Hepatocyte (in vitro differentiated cells): Measurements from ENCODE around the gene RGS13. TPM values are rescaled to one million over a fixed set of nuclear protein-coding genes. Genes with fewer than 3 reads are reported as not detected.

ENCODE experiments used
- DNase-seq: peaks from one replicate; pipeline ENCODE4 v3.0.0-alpha.2; 2016; ENCODE audit warnings: low spot score
- H2AFZ ChIP-seq: fragments of 200-600 bp; sonication (generic); 2 replicates; pipeline ENCODE4 v1.6.0; 2016; ENCODE audit warnings: antibody characterized with exemption, mild to moderate bottlenecking
- H3K27ac ChIP-seq: fragments of 200-600 bp; sonication (generic); 2 replicates; pipeline ENCODE4 v1.5.1; 2016; ENCODE audit warnings: mild to moderate bottlenecking
- H3K27me3 ChIP-seq: fragments of 200-600 bp; sonication (generic); 2 replicates; pipeline ENCODE4 v1.6.1; 2016
- H3K36me3 ChIP-seq: fragments of 200-600 bp; sonication (generic); replicated peaks from 2 replicates; pipeline ENCODE4 v1.5.1; 2016; ENCODE audit warnings: low read depth; ENCODE audit not compliant: insufficient read depth
- H3K4me1 ChIP-seq: fragments of 200-600 bp; sonication (generic); 2 replicates; pipeline ENCODE4 v1.5.1; 2016; ENCODE audit warnings: mild to moderate bottlenecking, moderate library complexity; ENCODE audit not compliant: insufficient read depth
- H3K4me2 ChIP-seq: fragments of 200-600 bp; sonication (generic); 2 replicates; pipeline ENCODE4 v1.6.0; 2016
- H3K4me3 ChIP-seq: fragments of 200-600 bp; sonication (generic); 2 replicates; pipeline ENCODE4 v1.5.1; 2016; ENCODE audit warnings: mild to moderate bottlenecking
- H3K79me2 ChIP-seq: fragments of 200-600 bp; sonication (generic); 2 replicates; pipeline ENCODE4 v1.6.0; 2017; ENCODE audit warnings: mild to moderate bottlenecking
- H3K9me2 ChIP-seq: fragments of 200-600 bp; sonication (generic); replicated peaks from 2 replicates; pipeline ENCODE4 v1.6.0; 2017; ENCODE audit warnings: mild to moderate bottlenecking; ENCODE audit not compliant: insufficient read depth
- H3K9me3 ChIP-seq: fragments of 200-600 bp; sonication (generic); 2 replicates; pipeline ENCODE4 v1.5.1; 2016; ENCODE audit warnings: low read depth, mild to moderate bottlenecking
- H4K20me1 ChIP-seq: fragments of 200-600 bp; sonication (generic); 2 replicates; pipeline ENCODE4 v1.6.0; 2016; ENCODE audit warnings: mild to moderate bottlenecking; ENCODE audit not compliant: insufficient read depth, poor library complexity, severe bottlenecking
- CTCF ChIP-seq: fragments of 200-600 bp; sonication (generic); IDR thresholded peaks from 2 replicates; pipeline ENCODE4 v1.5.1; 2016; ENCODE audit warnings: antibody characterized with exemption, mild to moderate bottlenecking; ENCODE audit not compliant: poor library complexity
- EZH2 ChIP-seq: fragments of 200-600 bp; sonication (generic); IDR thresholded peaks from 2 replicates; pipeline ENCODE4 v1.6.1; 2016; ENCODE audit warnings: antibody characterized with exemption, mild to moderate bottlenecking, borderline replicate concordance
- EZH2phosphoT487 ChIP-seq: fragments of 200-600 bp; sonication (generic); IDR thresholded peaks from one replicate; pipeline ENCODE4 v1.6.1; 2018; ENCODE audit warnings: antibody characterized with exemption, mild to moderate bottlenecking, low read depth, moderate library complexity; ENCODE audit not compliant: unreplicated experiment, severe bottlenecking
- WGBS: methylation state at CpG from one replicate; pipeline ENCODE4 v1.1.6; 2016; ENCODE audit warnings: low lambda C conversion rate; ENCODE audit errors: missing lambda C conversion rate; 5-methylcytosine and 5-hydroxymethylcytosine counted together
- polyA plus RNA-seq: library from polyadenylated mRNA; unstranded; fragments of >200 nt; fragmentation: Nextera tagmentation; extraction: Ambion mirVana; gene quantifications from 2 replicates; pipeline ENCODE4 v1.2.1, GENCODE V29; 2016
- total RNA-seq: library from RNA; depleted of rRNA; stranded (reverse); fragments of >200 nt; gene quantifications from 2 replicates; pipeline ENCODE4 v1.2.3, GENCODE V29; 2014

The RGS13 gene
- total and polyA plus RNA-seq, 2 experiments from 2014 or later: 1.1 to 3.3 TPM

- Histone ChIP-seq H3K4me3 (no peak overlapping the region), H3K4me1 (no peaks in the 10 kb centered on the region), H3K4me2 (no peak overlapping the region), H4K20me1 (no peaks in the 10 kb centered on the region), H3K27ac (no peak overlapping the region), H3K79me2 (no peaks in the 10 kb centered on the region), H2AFZ (no peak overlapping the region), H3K36me3 (no peaks in the 10 kb centered on the region), H3K9me2 (no peaks in the 10 kb centered on the region), H3K27me3 (no peaks in the 10 kb centered on the region), H3K9me3 (no peaks in the 10 kb centered on the region)
- TF ChIP-seq EZH2 (no peak), EZH2phosphoT487 (no peak), CTCF (no peak)
- no peak for DNase-seq
- 82% methylated on average over 1 of the region's 1 CpG for WGBS
Measured at GRCh38 chr1:192658255-192658654, 22.3 kb downstream of the RGS13 start.

- Histone ChIP-seq H3K4me1 (no peaks in the 10 kb centered on the region), H3K9me2 (no peaks in the 10 kb centered on the region), H3K36me3 (no peaks in the 10 kb centered on the region), H2AFZ (no peak overlapping the region), H3K4me3 (no peak overlapping the region), H3K79me2 (no peaks in the 10 kb centered on the region), H3K9me3 (no peaks in the 10 kb centered on the region), H3K27ac (no peak overlapping the region), H3K4me2 (no peak overlapping the region), H3K27me3 (no peaks in the 10 kb centered on the region), H4K20me1 (no peaks in the 10 kb centered on the region)
- no peak for DNase-seq
- no peak for TF ChIP-seq CTCF
- no peak for TF ChIP-seq EZH2
- no peak for TF ChIP-seq EZH2phosphoT487
- WGBS: 93% methylated on average over 3 of the region's 3 CpGs
Measured at GRCh38 chr1:192660613-192661012, 24.7 kb downstream of the RGS13 start.

- no peaks in the 10 kb centered on the region for H3K27me3 ChIP-seq
- H3K27ac ChIP-seq: no peak overlapping the region
- H3K9me2 ChIP-seq: no peaks in the 10 kb centered on the region
- no peaks in the 10 kb centered on the region for H3K79me2 ChIP-seq
- H4K20me1 ChIP-seq: no peaks in the 10 kb centered on the region
- WGBS: 95% methylated on average over 5 of the region's 5 CpGs
- no peaks in the 10 kb centered on the region for H3K9me3 ChIP-seq
- peak; percentile 44 for DNase-seq
- TF ChIP-seq EZH2phosphoT487 (no peak), EZH2 (no peak)
- H3K36me3 ChIP-seq: no peaks in the 10 kb centered on the region
- H2AFZ ChIP-seq: no peak overlapping the region
- no peak overlapping the region for H3K4me2 ChIP-seq
- no peaks in the 10 kb centered on the region for H3K4me1 ChIP-seq
- no peak overlapping the region for H3K4me3 ChIP-seq
Measured at GRCh38 chr1:192668409-192668983, 32.5 kb downstream of the RGS13 start.

GRCh38 chr1:192669174-192669573 lies 33.2 kb downstream of the RGS13 start:
- no peak overlapping the region for H3K27ac ChIP-seq
- H3K4me2 ChIP-seq: no peak overlapping the region
- WGBS: 87% methylated on average over 1 of the region's 1 CpG
- H2AFZ ChIP-seq: no peak overlapping the region
- H3K4me1 ChIP-seq: no peaks in the 10 kb centered on the region
- H3K36me3 ChIP-seq: no peaks in the 10 kb centered on the region
- no peaks in the 10 kb centered on the region for H3K9me2 ChIP-seq
- H4K20me1 ChIP-seq: no peaks in the 10 kb centered on the region
- TF ChIP-seq CTCF: no peak
- TF ChIP-seq EZH2: no peak
- no peaks in the 10 kb centered on the region for H3K9me3 ChIP-seq
- no peak overlapping the region for H3K4me3 ChIP-seq
- no peaks in the 10 kb centered on the region for H3K27me3 ChIP-seq
- H3K79me2 ChIP-seq: no peaks in the 10 kb centered on the region
- no peak for DNase-seq
